Gastroesophageal sphincter (tissue), 4 donors: Measurements from ENCODE around the gene NXPH1. TPM values are rescaled to one million over a fixed set of nuclear protein-coding genes. Genes with fewer than 3 reads are reported as not detected.

Experiments used
- ATAC-seq: fragments of 150-250 bp; one replicate; pipeline ENCODE4 v1.9.1; 2016; ENCODE audit warnings: mild to moderate bottlenecking, moderate library complexity
- H3K27ac ChIP-seq, 4 donors: fragments of 200-600 bp; sonication (generic) in 3 of 4; 1 replicate in 3 of 4; 2 replicates in 1 of 4; pipeline ENCODE4 v1.5.1; 2016 to 2019
- H3K27me3 ChIP-seq: fragments of 200-600 bp; sonication (generic); one replicate; pipeline ENCODE4 v1.5.1; 2019
- H3K36me3 ChIP-seq, 2 donors: fragments of 200-600 bp; sonication (generic); one replicate each; pipeline ENCODE4 v1.5.1; 2019; ENCODE audit warnings: control low read depth in 1 of 2
- H3K4me1 ChIP-seq, 3 donors: fragments of 200-600 bp; sonication (generic); 1 replicate in 2 of 3; 2 replicates in 1 of 3; pipeline ENCODE4 v1.5.1; 2016 to 2019; ENCODE audit warnings: control low read depth in 2 of 3
- H3K4me3 ChIP-seq, 2 donors: fragments of 200-600 bp; sonication (generic); one replicate each; pipeline ENCODE4 v1.5.1; 2019; ENCODE audit warnings: mild to moderate bottlenecking in 1 of 2, moderate library complexity in 1 of 2
- H3K9me3 ChIP-seq, 3 donors: fragments of 200-600 bp; sonication (generic); one replicate each; pipeline ENCODE4 v1.5.1; 2017 to 2019; ENCODE audit warnings: control low read depth in 2 of 3
- EP300 ChIP-seq: sonication (generic); formaldehyde crosslinking; IDR thresholded peaks from one replicate; pipeline ENCODE4 v1.6.1; 2017; ENCODE audit warnings: antibody characterized with exemption, mild to moderate bottlenecking
- POLR2A ChIP-seq, 2 donors: fragments of 450-650 bp; IDR thresholded peaks; one replicate each; pipeline ENCODE4 v1.6.1; 2017; ENCODE audit warnings: antibody characterized with exemption in 2 of 2, mild to moderate bottlenecking in 2 of 2, moderate library complexity in 1 of 2
- POLR2AphosphoS5 ChIP-seq: sonication (generic); formaldehyde crosslinking; IDR thresholded peaks from one replicate; pipeline ENCODE4 v1.6.1; 2017; ENCODE audit warnings: antibody characterized with exemption
- WGBS, 2 donors: methylation state at CpG; one replicate each; pipeline ENCODE4 v1.1.5; 2018; ENCODE audit warnings: low coverage in 1 of 2; 5-methylcytosine and 5-hydroxymethylcytosine counted together
- total RNA-seq, 4 donors: library from RNA; depleted of rRNA; stranded (reverse); fragments of >200 nt; gene quantifications; one replicate each; pipeline ENCODE4 v1.1.0, GENCODE V29; 2016
- TF ChIP-seq, protein P1 (sequence below), 4 experiments: fragments of 200-600 bp in 2 of 4; fragments of 450-650 bp in 2 of 4; sonication (generic) in 1 of 4; IDR thresholded peaks; one replicate each; pipeline ENCODE4 v1.5.1; 2017 to 2019; ENCODE audit warnings: antibody characterized with exemption in 4 of 4, mild to moderate bottlenecking in 2 of 4, moderate library complexity in 2 of 4

Gene NXPH1
- total RNA-seq, 4 donors from 2014 or later: not detected

DNA sequence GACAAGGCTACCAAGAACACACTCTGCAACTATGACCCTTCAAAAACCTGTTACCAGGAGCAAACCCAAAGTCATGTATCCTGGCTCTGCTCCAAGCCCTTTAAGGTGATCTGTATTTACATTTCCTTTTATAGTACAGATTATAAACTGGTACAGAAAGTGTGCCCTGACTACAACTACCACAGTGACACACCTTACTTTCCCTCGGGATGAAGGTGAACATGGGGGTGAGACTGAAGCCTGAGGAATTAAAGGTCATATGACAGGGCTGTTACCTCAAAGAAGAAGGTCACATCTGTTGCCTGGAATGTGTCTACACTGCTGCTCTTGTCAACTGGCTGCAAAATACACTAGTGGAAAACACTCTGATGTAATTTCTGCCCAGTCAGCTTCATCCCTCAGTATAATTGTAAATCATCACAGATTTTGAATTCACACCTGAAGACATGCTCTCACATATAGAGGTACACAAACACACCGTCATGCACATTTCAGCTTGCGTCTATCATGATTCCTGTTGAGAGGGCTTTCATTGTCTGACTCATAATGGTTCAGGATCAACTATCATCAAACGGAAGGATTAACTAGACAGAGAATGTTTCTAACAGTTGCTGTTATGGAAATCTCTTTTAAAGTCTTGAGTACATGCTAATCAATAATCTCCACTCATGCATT, 318.3 kb downstream of the NXPH1 start:
- WGBS, 2 donors: 70 to 76% methylated on average over 3 to 4 of the region's 4 CpGs
- TF ChIP-seq POLR2A (IDR thresholded peaks at IDR 0.05): no peak
- no peak for TF ChIP-seq POLR2AphosphoS5
- TF ChIP-seq EP300: no peak
- TF ChIP-seq, protein P1, sequence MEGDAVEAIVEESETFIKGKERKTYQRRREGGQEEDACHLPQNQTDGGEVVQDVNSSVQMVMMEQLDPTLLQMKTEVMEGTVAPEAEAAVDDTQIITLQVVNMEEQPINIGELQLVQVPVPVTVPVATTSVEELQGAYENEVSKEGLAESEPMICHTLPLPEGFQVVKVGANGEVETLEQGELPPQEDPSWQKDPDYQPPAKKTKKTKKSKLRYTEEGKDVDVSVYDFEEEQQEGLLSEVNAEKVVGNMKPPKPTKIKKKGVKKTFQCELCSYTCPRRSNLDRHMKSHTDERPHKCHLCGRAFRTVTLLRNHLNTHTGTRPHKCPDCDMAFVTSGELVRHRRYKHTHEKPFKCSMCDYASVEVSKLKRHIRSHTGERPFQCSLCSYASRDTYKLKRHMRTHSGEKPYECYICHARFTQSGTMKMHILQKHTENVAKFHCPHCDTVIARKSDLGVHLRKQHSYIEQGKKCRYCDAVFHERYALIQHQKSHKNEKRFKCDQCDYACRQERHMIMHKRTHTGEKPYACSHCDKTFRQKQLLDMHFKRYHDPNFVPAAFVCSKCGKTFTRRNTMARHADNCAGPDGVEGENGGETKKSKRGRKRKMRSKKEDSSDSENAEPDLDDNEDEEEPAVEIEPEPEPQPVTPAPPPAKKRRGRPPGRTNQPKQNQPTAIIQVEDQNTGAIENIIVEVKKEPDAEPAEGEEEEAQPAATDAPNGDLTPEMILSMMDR (IDR thresholded peaks at IDR 0.05): no peak
- no peak for ATAC-seq

DNA sequence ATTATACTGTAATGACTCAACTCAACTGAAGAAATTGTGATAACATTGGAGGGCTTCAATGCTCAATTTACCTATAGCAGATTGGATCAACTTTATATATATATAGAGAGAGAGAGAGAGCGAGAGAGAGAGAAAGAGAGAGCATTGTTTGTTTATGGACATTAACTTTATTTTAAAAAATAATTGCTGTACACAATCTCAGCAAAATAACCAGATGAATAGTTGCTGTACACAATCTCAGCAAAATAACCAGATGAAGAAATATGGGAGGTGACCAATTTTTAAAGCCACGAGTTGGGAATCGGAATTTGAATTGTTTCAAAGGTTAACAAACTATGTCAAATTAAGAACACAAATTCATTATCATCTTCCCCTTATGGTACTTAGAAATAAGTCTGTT, 319.9 kb downstream of the NXPH1 start:
- H3K27ac ChIP-seq: no peak overlapping the region
- H3K9me3 ChIP-seq: no peaks in the 10 kb centered on the region
- 85 to 93% methylated on average over 2 to 3 of the region's 3 CpGs for WGBS, 2 donors
- TF ChIP-seq EP300 (no peak), POLR2A (IDR thresholded peaks at IDR 0.05) (no peak), POLR2AphosphoS5 (no peak)
- TF ChIP-seq, protein P1 (IDR thresholded peaks at IDR 0.05): no peak
- no peak for ATAC-seq
- H3K4me3 ChIP-seq: no peak overlapping the region
- no peaks in the 10 kb centered on the region for H3K4me1 ChIP-seq
- H3K36me3 ChIP-seq: no peaks in the 10 kb centered on the region
- H3K27me3 ChIP-seq: no peaks in the 10 kb centered on the region

More for the DNA sequence above, 318.3 kb downstream of the NXPH1 start:
- Histone ChIP-seq H3K27ac (no peak overlapping the region), H3K4me3 (no peak overlapping the region), H3K4me1 (no peaks in the 10 kb centered on the region), H3K36me3 (no peaks in the 10 kb centered on the region), H3K9me3 (no peaks in the 10 kb centered on the region), H3K27me3 (no peaks in the 10 kb centered on the region)

- ATAC-seq: no peak
- H3K4me1 ChIP-seq: no peaks in the 10 kb centered on the region
- no peak overlapping the region for H3K4me3 ChIP-seq
- 60% methylated on average over 1 of the region's 1 CpG; no CpG with 5 or more reads in 1 of the 2 donors for WGBS, 2 donors
- no peaks in the 10 kb centered on the region for H3K9me3 ChIP-seq
- TF ChIP-seq, protein P1 (IDR thresholded peaks at IDR 0.05): no peak
- TF ChIP-seq EP300 (no peak), POLR2A (IDR thresholded peaks at IDR 0.05) (no peak), POLR2AphosphoS5 (no peak)
- H3K27ac ChIP-seq: no peak overlapping the region
- H3K27me3 ChIP-seq: no peaks in the 10 kb centered on the region
- H3K36me3 ChIP-seq: no peaks in the 10 kb centered on the region
Observed at GRCh38 chr7:8761731-8762130, 328.3 kb downstream of the NXPH1 start.

DNA sequence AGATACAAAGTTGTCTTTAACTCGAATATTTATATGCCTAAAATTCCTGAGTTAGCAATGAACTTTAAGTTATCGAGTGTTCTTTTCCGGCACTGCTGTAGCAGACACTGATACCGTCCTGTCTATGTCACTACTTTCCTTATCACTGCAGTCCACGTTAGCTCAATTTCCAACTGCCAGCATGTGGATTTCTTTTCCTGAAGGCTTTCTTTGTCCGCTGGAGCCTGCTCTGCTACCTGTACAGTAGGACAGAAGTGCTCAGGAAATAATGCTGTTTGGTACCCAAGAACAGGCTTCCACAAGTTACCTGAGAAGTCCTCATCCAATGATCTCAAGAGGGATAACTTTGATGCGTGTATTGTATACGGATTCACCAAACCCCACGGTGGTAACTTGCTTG, 329.4 kb downstream of the NXPH1 start:
- no peak overlapping the region for H3K4me3 ChIP-seq
- no peaks in the 10 kb centered on the region for H3K4me1 ChIP-seq
- H3K9me3 ChIP-seq: no peaks in the 10 kb centered on the region
- H3K36me3 ChIP-seq: no peaks in the 10 kb centered on the region
- TF ChIP-seq POLR2AphosphoS5: no peak
- TF ChIP-seq, protein P1 (IDR thresholded peaks at IDR 0.05): no peak
- no peak for TF ChIP-seq POLR2A (IDR thresholded peaks at IDR 0.05)
- TF ChIP-seq EP300: no peak
- 64 to 66% methylated on average over 6 to 9 of the region's 9 CpGs for WGBS, 2 donors
- no peaks in the 10 kb centered on the region for H3K27me3 ChIP-seq
- H3K27ac ChIP-seq: no peak overlapping the region
- no peak for ATAC-seq

DNA sequence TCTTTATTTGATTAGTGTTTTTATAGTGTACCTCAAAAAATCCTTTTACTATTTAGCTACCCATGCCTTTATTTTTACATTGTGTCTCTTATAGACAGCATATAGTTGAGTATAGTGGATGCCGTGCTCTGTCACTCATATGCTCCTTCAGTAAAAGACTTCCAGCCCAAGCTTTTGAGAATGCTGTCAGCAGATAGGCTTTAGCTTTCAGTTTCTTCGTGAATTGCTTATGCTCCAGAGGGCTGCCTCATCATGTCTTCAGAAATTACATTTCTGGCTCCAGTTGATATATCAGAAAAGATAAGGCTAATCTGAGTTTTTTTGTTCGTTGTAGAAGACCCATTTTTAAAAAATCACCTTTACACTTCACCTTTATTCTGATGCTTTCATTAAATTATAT, 332.0 kb downstream of the NXPH1 start:
- Histone ChIP-seq H3K9me3 (no peaks in the 10 kb centered on the region), H3K27me3 (no peaks in the 10 kb centered on the region), H3K27ac (no peak overlapping the region), H3K4me3 (no peak overlapping the region), H3K4me1 (no peaks in the 10 kb centered on the region), H3K36me3 (no peaks in the 10 kb centered on the region)
- 67 to 77% methylated on average over 1 to 3 of the region's 3 CpGs for WGBS, 2 donors
- TF ChIP-seq POLR2AphosphoS5 (no peak), EP300 (no peak), POLR2A (IDR thresholded peaks at IDR 0.05) (no peak)
- TF ChIP-seq, protein P1 (IDR thresholded peaks at IDR 0.05): no peak
- ATAC-seq: no peak
